HepG2 (cell line): ENCODE data around the gene DOK7.

Source experiments
- ATF1 ChIP-seq: IDR thresholded peaks from 2 replicates; pipeline ENCODE4 v1.6.1; 2016; ENCODE audit warnings: mild to moderate bottlenecking, control low read depth
- BCL6 ChIP-seq: IDR thresholded peaks from 2 replicates; pipeline ENCODE4 v1.6.1; 2016; ENCODE audit warnings: missing genetic modification reagents, missing compliant biosample characterization
- HOXD1 ChIP-seq: sonication (generic); formaldehyde crosslinking; IDR thresholded peaks from 2 replicates; pipeline ENCODE4 v1.5.0; 2020; ENCODE audit warnings: missing genetic modification reagents
- ISX ChIP-seq: sonication (generic); formaldehyde crosslinking; conservative IDR thresholded peaks from 2 replicates; pipeline ENCODE4 v1.5.0; 2020; ENCODE audit warnings: missing genetic modification reagents
- KAT2B ChIP-seq: fragments of 150-350 bp; IDR thresholded peaks from 2 replicates; pipeline ENCODE4 v1.6.1; 2014; ENCODE audit warnings: low read depth, low read length, borderline replicate concordance
- MAZ ChIP-seq, 2 experiments: sonication (generic) in 1 of 2; formaldehyde crosslinking in 1 of 2; IDR thresholded peaks; 2 replicates each; pipeline versions ENCODE4 v1.5.0 to v1.6.1; 2012 to 2020; ENCODE audit warnings: low read depth in 2 of 2, mild to moderate bottlenecking in 2 of 2, borderline replicate concordance in 1 of 2, improper control_type of control experiment in 1 of 2, low read length in 1 of 2, missing genetic modification reagents in 1 of 2, moderate library complexity in 1 of 2
- PHB2 ChIP-seq: fragments of 450-650 bp; IDR thresholded peaks from 2 replicates; pipeline ENCODE4 v1.6.1; 2018; ENCODE audit not compliant: partially characterized antibody
- PHF8 ChIP-seq: sonication (generic); formaldehyde crosslinking; IDR thresholded peaks from 2 replicates; pipeline ENCODE4 v1.5.0; 2020; ENCODE audit warnings: missing genetic modification reagents
- POLR2A ChIP-seq, 2 experiments: IDR thresholded peaks; 2 replicates each; pipeline ENCODE4 v1.6.1; 2011; ENCODE audit warnings: low read depth in 2 of 2, low read length in 2 of 2, mild to moderate bottlenecking in 1 of 2, moderate library complexity in 1 of 2; ENCODE audit not compliant: insufficient read depth in 1 of 2
- ZBTB7B ChIP-seq: sonication (generic); formaldehyde crosslinking; IDR thresholded peaks from 2 replicates; pipeline ENCODE4 v1.4.0; 2020; ENCODE audit warnings: missing genetic modification reagents
- ZNF432 ChIP-seq: sonication (generic); formaldehyde crosslinking; IDR thresholded peaks from 2 replicates; pipeline ENCODE4 v1.5.0; 2020; ENCODE audit warnings: missing genetic modification reagents, mild to moderate bottlenecking, borderline replicate concordance
- TF ChIP-seq, protein P1 (sequence below): sonication (generic); formaldehyde crosslinking; IDR thresholded peaks from 2 replicates; pipeline ENCODE4 v1.5.0; 2020; ENCODE audit warnings: mild to moderate bottlenecking, missing genetic modification reagents, moderate library complexity

DNA sequence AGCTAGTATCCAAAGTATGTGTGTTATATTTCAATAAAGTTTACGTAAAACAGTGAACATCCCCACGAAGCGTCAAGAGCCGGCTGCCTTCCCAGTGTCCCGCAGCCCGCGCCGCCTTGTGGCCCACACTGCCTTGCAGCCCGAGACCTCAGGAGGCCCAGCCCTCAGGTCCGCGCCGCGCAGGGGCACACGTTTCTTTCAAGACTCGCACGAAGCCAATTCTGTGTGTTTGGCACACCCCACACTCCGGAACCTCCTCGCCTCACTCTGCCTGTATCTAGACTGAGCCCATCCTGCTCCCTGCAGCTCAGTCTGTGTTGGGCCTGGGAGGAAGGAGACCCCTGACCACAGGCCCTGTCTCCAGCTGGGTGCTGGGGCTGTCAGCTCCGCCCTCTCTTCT is 63.4 kb downstream of the DOK7 start:
- TF ChIP-seq ISX (CRISPR knock-in tag), result no peak
- no peak for TF ChIP-seq ATF1
- TF ChIP-seq, protein P1, sequence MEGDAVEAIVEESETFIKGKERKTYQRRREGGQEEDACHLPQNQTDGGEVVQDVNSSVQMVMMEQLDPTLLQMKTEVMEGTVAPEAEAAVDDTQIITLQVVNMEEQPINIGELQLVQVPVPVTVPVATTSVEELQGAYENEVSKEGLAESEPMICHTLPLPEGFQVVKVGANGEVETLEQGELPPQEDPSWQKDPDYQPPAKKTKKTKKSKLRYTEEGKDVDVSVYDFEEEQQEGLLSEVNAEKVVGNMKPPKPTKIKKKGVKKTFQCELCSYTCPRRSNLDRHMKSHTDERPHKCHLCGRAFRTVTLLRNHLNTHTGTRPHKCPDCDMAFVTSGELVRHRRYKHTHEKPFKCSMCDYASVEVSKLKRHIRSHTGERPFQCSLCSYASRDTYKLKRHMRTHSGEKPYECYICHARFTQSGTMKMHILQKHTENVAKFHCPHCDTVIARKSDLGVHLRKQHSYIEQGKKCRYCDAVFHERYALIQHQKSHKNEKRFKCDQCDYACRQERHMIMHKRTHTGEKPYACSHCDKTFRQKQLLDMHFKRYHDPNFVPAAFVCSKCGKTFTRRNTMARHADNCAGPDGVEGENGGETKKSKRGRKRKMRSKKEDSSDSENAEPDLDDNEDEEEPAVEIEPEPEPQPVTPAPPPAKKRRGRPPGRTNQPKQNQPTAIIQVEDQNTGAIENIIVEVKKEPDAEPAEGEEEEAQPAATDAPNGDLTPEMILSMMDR (CRISPR knock-in tag), result no peak
- TF ChIP-seq PHF8, result no peak
- TF ChIP-seq MAZ (IDR thresholded peaks at IDR 0.05; ENCODE audit: borderline replicate concordance, low read depth, low read length), result no peak
- no peak for TF ChIP-seq MAZ (CRISPR knock-in tag; IDR thresholded peaks at IDR 0.05; ENCODE audit: low read depth)
- no peak for TF ChIP-seq PHB2
- TF ChIP-seq BCL6 (CRISPR knock-in tag), result no peak
- no peak for TF ChIP-seq HOXD1 (CRISPR knock-in tag)
- no peak for TF ChIP-seq ZNF432 (CRISPR knock-in tag)
- no peak for TF ChIP-seq KAT2B
- no peak for TF ChIP-seq ZBTB7B (CRISPR knock-in tag)
- no peak for TF ChIP-seq POLR2A (IDR thresholded peaks at IDR 0.05; ENCODE audit: insufficient read depth in 1 of 2, low read depth in 2 of 2, low read length in 2 of 2)
